Neural progenitor cell (in vitro differentiated cells): ENCODE data around the gene OR6J1.

Source experiments
- CTCF ChIP-seq: fragments of 200-600 bp; sonication (generic); IDR thresholded peaks from 2 replicates; pipeline ENCODE4 v1.5.1; 2017; ENCODE audit warnings: antibody characterized with exemption, mild to moderate bottlenecking
- EZH2 ChIP-seq: fragments of 200-600 bp; sonication (generic); IDR thresholded peaks from 2 replicates; pipeline ENCODE4 v1.6.1; 2017; ENCODE audit warnings: antibody characterized with exemption, mild to moderate bottlenecking, moderate library complexity
- EZH2phosphoT487 ChIP-seq: fragments of 200-600 bp; sonication (generic); IDR thresholded peaks from 2 replicates; pipeline ENCODE4 v1.6.1; 2017; ENCODE audit warnings: antibody characterized with exemption

DNA sequence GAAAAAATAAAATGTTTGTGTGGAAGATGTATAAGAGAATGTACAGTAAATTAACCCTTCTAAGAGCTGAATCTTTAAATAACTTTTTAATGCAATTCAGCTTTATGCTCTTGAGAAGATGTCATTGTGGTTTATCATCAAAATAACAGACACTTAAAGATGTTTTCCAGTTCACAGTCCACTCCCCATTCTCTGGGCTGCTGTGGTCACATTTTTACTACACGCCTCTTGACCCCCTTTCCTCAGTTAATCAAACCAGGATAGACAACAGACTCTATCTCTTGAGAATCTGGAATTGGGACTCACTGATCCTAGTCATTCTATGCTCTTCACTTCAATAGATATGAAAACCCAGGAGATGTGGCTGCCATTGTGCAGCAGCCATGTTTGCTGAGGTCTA is 24.7 kb upstream of the OR6J1 start:
- TF ChIP-seq EZH2 (no peak), CTCF (no peak), EZH2phosphoT487 (no peak)
